Activated T-cell treated with anti-CD3 and anti-CD28 coated beads, Interleukin-2, amount 50 U/mL, for 72 hours (primary cell): ENCODE data around the gene TSHZ3. TPM values are rescaled to one million over a fixed set of nuclear protein-coding genes. Genes with fewer than 3 reads are reported as not detected.

Experiments
- ATAC-seq, 2 donors: fragments of 150-1000 bp; cut with Tn5 transposase; replicated peaks in 1 of 2; 2 replicates each; pipeline ENCODE4 v1.10.0; 2021; ENCODE audit warnings: moderate library complexity in 2 of 2, mild to moderate bottlenecking in 1 of 2
- DNase-seq, 2 donors: peaks; one replicate each; pipeline ENCODE4 v3.0.0; 2021 to 2022; ENCODE audit warnings: mixed read lengths in 1 of 2
- H3K27ac Mint-ChIP-seq: one replicate; pipeline ENCODE4 v1.8.0; 2022; ENCODE audit warnings: mild to moderate bottlenecking, moderate library complexity, mixed read lengths
- H3K27me3 Mint-ChIP-seq: one replicate; pipeline ENCODE4 v1.8.0; 2022; ENCODE audit warnings: low read depth, mixed read lengths
- H3K36me3 Mint-ChIP-seq, 2 donors: one replicate each; pipeline ENCODE4 v1.8.0; 2022; ENCODE audit warnings: mixed read lengths in 2 of 2, mild to moderate bottlenecking in 1 of 2; ENCODE audit not compliant: insufficient read depth in 2 of 2
- H3K4me1 Mint-ChIP-seq: one replicate; pipeline ENCODE4 v1.8.0; 2022; ENCODE audit warnings: low read depth, mixed read lengths
- H3K4me3 Mint-ChIP-seq, 2 donors: one replicate each; pipeline ENCODE4 v1.8.0; 2022; ENCODE audit warnings: mild to moderate bottlenecking in 2 of 2, mixed read lengths in 2 of 2, moderate library complexity in 2 of 2
- H3K9me3 Mint-ChIP-seq, 2 donors: one replicate each; pipeline ENCODE4 v1.8.0; 2022; ENCODE audit warnings: mixed read lengths in 2 of 2
- total RNA-seq, 2 donors: library from RNA; stranded (reverse); gene quantifications; one replicate each; pipeline ENCODE4 v1.2.3, GENCODE V29; 2022

The TSHZ3 gene
- total RNA-seq, 2 donors from 2014 or later: 0.74 to 3.0 TPM

DNA sequence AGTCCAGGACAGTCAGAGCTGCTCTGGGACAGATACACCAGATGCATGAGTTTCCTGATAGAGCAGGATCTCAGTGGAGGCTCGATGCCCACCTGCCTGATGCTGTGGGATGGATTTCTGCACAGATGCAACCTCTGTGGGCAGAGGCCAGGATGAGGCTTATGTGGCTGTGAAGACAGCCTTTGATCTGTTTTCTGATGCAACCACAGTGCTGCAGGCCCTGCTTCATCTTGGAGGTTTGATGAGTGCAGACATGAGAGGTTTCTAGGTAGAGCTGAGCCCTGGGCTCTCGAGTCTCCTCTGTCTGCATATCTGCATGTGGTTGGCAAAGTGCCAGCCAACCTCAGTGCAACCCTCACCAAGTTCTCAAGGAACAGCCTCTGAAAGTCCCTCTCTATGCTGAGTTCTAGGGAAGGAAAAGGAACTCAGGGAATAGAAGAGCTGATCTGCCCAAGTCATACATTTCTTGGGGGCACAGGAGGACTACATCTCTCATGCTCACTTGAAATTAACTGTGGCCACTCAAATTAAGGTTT is 23.1 kb upstream of the TSHZ3 start:
- H3K27me3 Mint-ChIP-seq: peaks cover 29% of the 10 kb centered on the region
- ATAC-seq (peak; percentile 72 to 81), DNase-seq (peak in 1 of 2 donors; percentile 12)
- no peaks in the 10 kb centered on the region for H3K9me3 Mint-ChIP-seq
- H3K4me3 Mint-ChIP-seq: no peak overlapping the region
- H3K27ac Mint-ChIP-seq: no peak overlapping the region
- no peaks in the 10 kb centered on the region for H3K36me3 Mint-ChIP-seq
- H3K4me1 Mint-ChIP-seq: peaks cover 13% of the 10 kb centered on the region

- Mint-ChIP-seq H3K4me3 (no peak overlapping the region), H3K27ac (no peak overlapping the region), H3K9me3 (no peaks in the 10 kb centered on the region), H3K27me3 (peaks cover 47% of the 10 kb centered on the region), H3K36me3 (no peaks in the 10 kb centered on the region), H3K4me1 (peaks cover 13% of the 10 kb centered on the region)
- ATAC-seq (no peak), DNase-seq (no peak)
Measured at GRCh38 chr19:31370216-31370615, 21.0 kb upstream of the TSHZ3 start.

DNA sequence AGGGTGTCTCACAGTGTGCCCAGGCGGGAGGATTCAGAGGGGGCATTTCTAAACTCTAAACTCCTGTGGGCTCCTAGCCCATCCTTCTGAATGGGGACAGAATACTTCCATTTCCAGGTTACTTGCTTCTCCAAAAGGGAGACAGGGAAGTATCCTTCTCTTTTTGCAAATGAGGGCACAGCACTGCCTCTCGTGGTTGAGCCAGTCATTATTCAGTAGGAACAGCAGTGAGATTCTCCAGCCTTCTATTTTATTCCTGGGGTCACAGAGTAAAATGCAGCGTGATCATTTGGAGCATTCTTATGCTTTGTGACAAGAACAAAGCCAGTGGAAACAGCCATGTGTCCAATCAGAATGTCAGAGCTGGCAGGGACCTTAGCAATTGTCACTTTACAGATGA is 15.7 kb upstream of the TSHZ3 start:
- no peak overlapping the region for H3K27ac Mint-ChIP-seq
- no peaks in the 10 kb centered on the region for H3K36me3 Mint-ChIP-seq
- DNase-seq (no peak), ATAC-seq (no peak)
- no peak overlapping the region for H3K4me3 Mint-ChIP-seq
- peaks cover 52% of the 10 kb centered on the region for H3K27me3 Mint-ChIP-seq
- no peaks in the 10 kb centered on the region for H3K9me3 Mint-ChIP-seq
- H3K4me1 Mint-ChIP-seq: no peaks in the 10 kb centered on the region

GRCh38 chr19:31361728-31362127 is 12.5 kb upstream of the TSHZ3 start:
- DNase-seq (no peak), ATAC-seq (no peak)
- Mint-ChIP-seq H3K36me3 (no peaks in the 10 kb centered on the region), H3K4me1 (peaks cover 3% of the 10 kb centered on the region), H3K27ac (no peak overlapping the region), H3K9me3 (no peaks in the 10 kb centered on the region), H3K27me3 (peaks cover 59% of the 10 kb centered on the region), H3K4me3 (no peak overlapping the region)

- Mint-ChIP-seq H3K9me3 (no peaks in the 10 kb centered on the region), H3K27ac (no peak overlapping the region), H3K36me3 (no peaks in the 10 kb centered on the region), H3K4me1 (peaks cover 42% of the 10 kb centered on the region), H3K4me3 (no peak overlapping the region), H3K27me3 (peaks cover 68% of the 10 kb centered on the region)
- DNase-seq: no peak
- no peak for ATAC-seq
Measured at GRCh38 chr19:31357315-31357673, 8.1 kb upstream of the TSHZ3 start.

DNA sequence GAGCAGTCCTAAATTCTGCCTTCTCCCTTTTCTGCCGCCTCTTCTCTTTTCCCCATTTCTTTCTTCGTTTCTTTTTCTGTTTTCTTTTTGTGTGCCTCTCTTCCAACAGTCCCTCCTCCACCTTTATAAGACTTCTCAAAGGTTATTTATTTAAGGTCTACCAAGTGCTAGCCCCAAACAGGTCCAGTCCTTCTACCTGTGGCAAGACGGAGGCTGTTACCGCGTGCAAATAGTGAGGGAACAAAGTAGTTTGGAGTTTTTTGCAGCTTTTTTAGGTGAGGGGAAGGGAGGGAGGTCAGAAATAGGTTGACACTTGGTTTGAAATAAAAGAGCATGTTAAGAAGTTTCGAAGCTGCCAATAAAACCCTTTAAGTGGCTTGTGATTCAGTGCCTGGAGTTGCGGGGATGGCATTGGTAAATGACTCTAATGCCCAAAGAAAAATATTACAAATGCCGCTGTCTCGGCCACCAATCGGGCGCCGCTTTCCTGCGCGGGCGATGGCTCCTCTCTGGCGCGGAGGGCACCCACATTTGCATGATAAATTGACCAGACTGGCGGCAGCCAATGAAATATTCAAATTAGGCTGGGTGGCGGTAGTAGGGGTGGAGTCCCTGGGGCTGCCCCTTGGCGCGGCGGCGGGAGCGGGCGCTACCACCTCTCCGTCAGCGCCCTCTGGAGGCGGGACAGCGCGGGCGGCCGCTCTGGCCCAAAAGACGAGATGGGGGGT is 7.5 kb upstream of the TSHZ3 start:
- DNase-seq (peak; percentile 73 to 81), ATAC-seq (peak; percentile 88 to 92)
- no peak overlapping the region for H3K27ac Mint-ChIP-seq
- H3K27me3 Mint-ChIP-seq: peaks cover 70% of the 10 kb centered on the region
- H3K36me3 Mint-ChIP-seq: no peaks in the 10 kb centered on the region
- peak overlapping the region; percentile 57 to 59 for H3K4me3 Mint-ChIP-seq
- H3K9me3 Mint-ChIP-seq: no peaks in the 10 kb centered on the region
- H3K4me1 Mint-ChIP-seq: peaks cover 48% of the 10 kb centered on the region

DNA sequence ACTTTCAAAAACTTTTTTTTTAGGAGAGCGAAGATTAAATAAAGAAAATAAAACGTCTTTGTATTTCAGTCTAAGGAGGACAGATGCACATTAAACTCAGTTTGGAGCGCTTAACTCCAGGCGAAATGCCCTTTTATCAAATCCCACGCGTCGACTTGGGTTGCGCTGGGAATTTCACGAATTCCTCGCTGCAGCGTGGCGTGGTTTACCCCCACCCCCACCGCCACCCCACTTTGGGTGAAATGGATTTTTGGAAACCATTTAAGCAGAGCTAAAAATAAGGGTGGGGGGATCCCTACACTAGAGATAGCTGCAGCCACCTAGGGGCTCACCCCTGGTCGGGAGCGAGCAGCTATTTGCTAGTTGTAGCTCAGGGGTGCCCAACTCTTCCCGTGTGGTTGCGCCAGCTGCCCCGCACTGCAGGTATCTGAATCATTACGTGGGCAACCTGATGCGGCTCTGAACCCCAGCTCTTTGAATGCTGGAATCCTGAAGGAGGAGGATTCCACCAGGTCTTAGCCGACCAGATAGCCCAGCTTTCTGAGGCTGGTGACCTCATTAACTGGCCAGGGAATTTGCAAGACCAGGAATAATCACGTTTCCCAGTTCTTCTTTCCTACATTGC is 6.5 kb upstream of the TSHZ3 start:
- H3K4me3 Mint-ChIP-seq: peak overlapping the region in 1 of 2 donors; percentile 44
- peaks cover 48% of the 10 kb centered on the region for H3K4me1 Mint-ChIP-seq
- no peak overlapping the region for H3K27ac Mint-ChIP-seq
- DNase-seq (no peak), ATAC-seq (no peak)
- H3K36me3 Mint-ChIP-seq: peaks cover 2 to 3% of the 10 kb centered on the region in 2 donors
- no peaks in the 10 kb centered on the region for H3K9me3 Mint-ChIP-seq
- peaks cover 78% of the 10 kb centered on the region for H3K27me3 Mint-ChIP-seq

- no peak overlapping the region for H3K27ac Mint-ChIP-seq
Measured at GRCh38 chr19:31354799-31355664, 5.8 kb upstream of the TSHZ3 start.

GRCh38 chr19:31354316-31354715 is 5.1 kb upstream of the TSHZ3 start:
- Mint-ChIP-seq H3K4me1 (peaks cover 48% of the 10 kb centered on the region), H3K27me3 (peaks cover 79% of the 10 kb centered on the region), H3K27ac (no peak overlapping the region), H3K4me3 (no peak overlapping the region), H3K36me3 (peaks cover 2 to 3% of the 10 kb centered on the region in 2 donors), H3K9me3 (no peaks in the 10 kb centered on the region)
- DNase-seq: no peak
- ATAC-seq: no peak

More at GRCh38 chr19:31354799-31355664, 5.8 kb upstream of the TSHZ3 start:
- Mint-ChIP-seq H3K4me1 (peaks cover 48% of the 10 kb centered on the region), H3K9me3 (no peaks in the 10 kb centered on the region), H3K4me3 (peak overlapping the region; percentile 17 to 44), H3K36me3 (peaks cover 2 to 3% of the 10 kb centered on the region in 2 donors), H3K27me3 (peaks cover 79% of the 10 kb centered on the region)
- DNase-seq (no peak), ATAC-seq (no peak)

GRCh38 chr19:31353833-31354232 is 4.6 kb upstream of the TSHZ3 start:
- no peaks in the 10 kb centered on the region for H3K9me3 Mint-ChIP-seq

GRCh38 chr19:31352782-31353651 is 3.8 kb upstream of the TSHZ3 start:
- no peak for DNase-seq
- ATAC-seq: no peak
- Mint-ChIP-seq H3K27me3 (peaks cover 73% of the 10 kb centered on the region), H3K4me1 (peaks cover 53% of the 10 kb centered on the region), H3K27ac (no peak overlapping the region), H3K9me3 (no peaks in the 10 kb centered on the region), H3K36me3 (peaks cover 2 to 3% of the 10 kb centered on the region in 2 donors), H3K4me3 (peak overlapping the region in 1 of 2 donors; percentile 37)

More at GRCh38 chr19:31353833-31354232, 4.6 kb upstream of the TSHZ3 start:
- no peak for ATAC-seq
- peaks cover 48% of the 10 kb centered on the region for H3K4me1 Mint-ChIP-seq
- H3K36me3 Mint-ChIP-seq: peaks cover 2 to 3% of the 10 kb centered on the region in 2 donors
- H3K4me3 Mint-ChIP-seq: peak overlapping the region in 1 of 2 donors; percentile 5
- peaks cover 74% of the 10 kb centered on the region for H3K27me3 Mint-ChIP-seq
- no peak for DNase-seq
- no peak overlapping the region for H3K27ac Mint-ChIP-seq

- DNase-seq (no peak), ATAC-seq (no peak)
- H3K36me3 Mint-ChIP-seq: peaks cover 2 to 3% of the 10 kb centered on the region in 2 donors
- no peaks in the 10 kb centered on the region for H3K9me3 Mint-ChIP-seq
- peaks cover 76% of the 10 kb centered on the region for H3K27me3 Mint-ChIP-seq
- H3K4me3 Mint-ChIP-seq: peak overlapping the region; percentile 37 to 94
- no peak overlapping the region for H3K27ac Mint-ChIP-seq
- H3K4me1 Mint-ChIP-seq: peaks cover 57% of the 10 kb centered on the region
Measured at GRCh38 chr19:31352296-31352781, 3.1 kb upstream of the TSHZ3 start.
